ENCODE measurements around the gene ZNF397. TPM values are rescaled to one million over a fixed set of nuclear protein-coding genes. Genes with fewer than 3 reads are reported as not detected.

ZNF397 gene
- total and polyA plus RNA-seq, 2 experiments from 2014 or later = 5.2 to 22.0 TPM

- no peaks in the 10 kb centered on the region for H4K20me1 ChIP-seq (ENCODE audit: insufficient read depth, poor library complexity, severe bottlenecking)
- H3K4me2 ChIP-seq = no peak overlapping the region
- no peak overlapping the region for H3K4me3 ChIP-seq
- H3K79me2 ChIP-seq = no peaks in the 10 kb centered on the region
- no peaks in the 10 kb centered on the region for H3K36me3 ChIP-seq (replicated peaks; ENCODE audit: insufficient read depth, low read depth)
- whole genome bisulfite sequencing (ENCODE audit: low lambda C conversion rate, missing lambda C conversion rate) = 97% methylated on average over 24 of the region's 35 CpGs
- TF ChIP-seq CTCF (IDR thresholded peaks at IDR 0.05; ENCODE audit: poor library complexity) = no peak
- TF ChIP-seq EZH2phosphoT487 (IDR thresholded peaks at IDR 0.05; ENCODE audit: low read depth, severe bottlenecking, unreplicated experiment) = no peak
- TF ChIP-seq EZH2 (IDR thresholded peaks at IDR 0.05; ENCODE audit: borderline replicate concordance) = no peak
- H2AFZ ChIP-seq = no peak overlapping the region
- H3K27ac ChIP-seq = no peak overlapping the region
- no peaks in the 10 kb centered on the region for H3K9me2 ChIP-seq (replicated peaks; ENCODE audit: insufficient read depth)
- H3K4me1 ChIP-seq (ENCODE audit: insufficient read depth) = no peaks in the 10 kb centered on the region
- H3K9me3 ChIP-seq (ENCODE audit: low read depth) = no peaks in the 10 kb centered on the region
- no peak for DNase-seq (ENCODE audit: low spot score)
- no peaks in the 10 kb centered on the region for H3K27me3 ChIP-seq
Measured at GRCh38 chr18:35271656-35272055, 30.8 kb downstream of the ZNF397 start.

GRCh38 chr18:35276267-35276666 is 35.4 kb downstream of the ZNF397 start:
- Histone ChIP-seq H3K27ac (no peak overlapping the region), H3K27me3 (no peaks in the 10 kb centered on the region), H3K36me3 (replicated peaks; ENCODE audit: insufficient read depth, low read depth) (no peaks in the 10 kb centered on the region), H3K79me2 (no peaks in the 10 kb centered on the region), H4K20me1 (ENCODE audit: insufficient read depth, poor library complexity, severe bottlenecking) (no peaks in the 10 kb centered on the region), H3K4me1 (ENCODE audit: insufficient read depth) (no peaks in the 10 kb centered on the region), H3K4me3 (no peak overlapping the region), H3K9me2 (replicated peaks; ENCODE audit: insufficient read depth) (no peaks in the 10 kb centered on the region), H3K4me2 (no peak overlapping the region), H2AFZ (no peak overlapping the region), H3K9me3 (ENCODE audit: low read depth) (no peaks in the 10 kb centered on the region)
- TF ChIP-seq CTCF (IDR thresholded peaks at IDR 0.05; ENCODE audit: poor library complexity) (no peak), EZH2phosphoT487 (IDR thresholded peaks at IDR 0.05; ENCODE audit: low read depth, severe bottlenecking, unreplicated experiment) (no peak), EZH2 (IDR thresholded peaks at IDR 0.05; ENCODE audit: borderline replicate concordance) (no peak)
- WGBS (ENCODE audit: low lambda C conversion rate, missing lambda C conversion rate) = 98% methylated on average over 3 of the region's 3 CpGs
- DNase-seq (ENCODE audit: low spot score) = no peak

GRCh38 chr18:35277633-35278032 is 36.8 kb downstream of the ZNF397 start:
- Histone ChIP-seq H3K27ac (no peak overlapping the region), H3K9me2 (replicated peaks; ENCODE audit: insufficient read depth) (no peaks in the 10 kb centered on the region), H3K4me2 (no peak overlapping the region), H3K4me3 (no peak overlapping the region), H3K36me3 (replicated peaks; ENCODE audit: insufficient read depth, low read depth) (no peaks in the 10 kb centered on the region), H2AFZ (no peak overlapping the region), H3K9me3 (ENCODE audit: low read depth) (no peaks in the 10 kb centered on the region), H3K4me1 (ENCODE audit: insufficient read depth) (no peaks in the 10 kb centered on the region), H3K79me2 (no peaks in the 10 kb centered on the region), H3K27me3 (no peaks in the 10 kb centered on the region), H4K20me1 (ENCODE audit: insufficient read depth, poor library complexity, severe bottlenecking) (no peaks in the 10 kb centered on the region)
- DNase-seq (ENCODE audit: low spot score) = no peak
- TF ChIP-seq CTCF (IDR thresholded peaks at IDR 0.05; ENCODE audit: poor library complexity) (no peak), EZH2 (IDR thresholded peaks at IDR 0.05; ENCODE audit: borderline replicate concordance) (no peak), EZH2phosphoT487 (IDR thresholded peaks at IDR 0.05; ENCODE audit: low read depth, severe bottlenecking, unreplicated experiment) (no peak)

GRCh38 chr18:35278085-35278484 is 37.3 kb downstream of the ZNF397 start:
- H3K4me2 ChIP-seq = no peak overlapping the region
- H3K9me2 ChIP-seq (replicated peaks; ENCODE audit: insufficient read depth) = no peaks in the 10 kb centered on the region
- H3K4me3 ChIP-seq = no peak overlapping the region
- H3K27ac ChIP-seq = no peak overlapping the region
- H3K27me3 ChIP-seq = no peaks in the 10 kb centered on the region
- WGBS (ENCODE audit: low lambda C conversion rate, missing lambda C conversion rate) = 86% methylated on average over 1 of the region's 1 CpG
- H2AFZ ChIP-seq = no peak overlapping the region
- no peak for DNase-seq (ENCODE audit: low spot score)
- H4K20me1 ChIP-seq (ENCODE audit: insufficient read depth, poor library complexity, severe bottlenecking) = no peaks in the 10 kb centered on the region
- no peaks in the 10 kb centered on the region for H3K4me1 ChIP-seq (ENCODE audit: insufficient read depth)
- no peaks in the 10 kb centered on the region for H3K36me3 ChIP-seq (replicated peaks; ENCODE audit: insufficient read depth, low read depth)
- H3K9me3 ChIP-seq (ENCODE audit: low read depth) = no peaks in the 10 kb centered on the region
- TF ChIP-seq CTCF (IDR thresholded peaks at IDR 0.05; ENCODE audit: poor library complexity) = no peak
- no peak for TF ChIP-seq EZH2 (IDR thresholded peaks at IDR 0.05; ENCODE audit: borderline replicate concordance)
- no peak for TF ChIP-seq EZH2phosphoT487 (IDR thresholded peaks at IDR 0.05; ENCODE audit: low read depth, severe bottlenecking, unreplicated experiment)
- H3K79me2 ChIP-seq = no peaks in the 10 kb centered on the region

Data from hepatocyte (in vitro differentiated cells).